ENCODE results near the gene SAP30. TPM values are rescaled to one million over a fixed set of nuclear protein-coding genes. Genes with fewer than 3 reads are reported as not detected.
A peak's percentile ranks its signal among the peaks of the same experiment; 100 is the strongest.

Gene SAP30
- total and polyA plus RNA-seq, 9 of the 15 experiments (the other 6 are each of a cell fraction or from before 2014, with no cell fraction given) = 5.9 to 51.1 (median 32.6) TPM

DNA sequence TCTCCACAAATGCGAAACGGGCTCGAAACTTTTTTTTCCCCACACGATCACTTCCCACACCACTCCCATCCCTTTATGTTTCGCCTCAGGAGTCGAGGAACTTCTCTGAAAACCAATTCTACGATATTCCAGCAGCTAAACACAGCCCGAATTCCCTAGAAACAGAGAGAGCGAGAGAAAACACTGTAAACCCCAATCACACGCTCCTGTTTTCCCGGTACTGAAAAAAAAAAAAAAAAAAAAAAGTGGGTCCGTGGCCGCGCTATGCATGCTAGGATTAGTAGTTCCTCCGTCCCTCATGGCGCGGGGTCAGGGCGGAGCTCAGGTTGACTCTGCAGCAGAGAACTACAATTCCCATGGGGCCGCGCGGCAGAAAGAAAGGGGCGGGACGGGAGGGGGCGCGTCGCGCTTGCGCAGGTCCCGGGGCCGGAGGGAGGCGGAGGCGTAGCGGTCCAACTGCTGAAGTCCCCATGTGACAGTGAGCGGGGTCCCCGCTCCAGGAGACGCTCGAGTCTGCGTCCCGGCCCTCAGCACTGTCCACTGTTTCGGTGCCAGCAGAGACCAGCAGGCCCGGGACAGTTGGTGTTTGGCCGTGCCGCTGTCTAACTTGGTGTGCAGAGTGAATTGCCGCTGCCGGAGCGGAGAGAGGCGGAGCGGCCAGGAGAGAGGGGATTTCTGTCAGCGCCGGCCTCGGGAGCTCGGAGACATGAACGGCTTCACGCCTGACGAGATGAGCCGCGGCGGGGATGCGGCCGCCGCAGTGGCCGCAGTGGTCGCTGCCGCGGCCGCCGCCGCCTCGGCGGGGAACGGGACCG, at the start of gene SAP30 (continued):
- TF ChIP-seq HDAC8 (tag; IDR thresholded peaks at IDR 0.05) (no peak), ZNF512 (tag; IDR thresholded peaks at IDR 0.05) (no peak), XRCC3 (IDR thresholded peaks at IDR 0.05) (no peak), ZNF140 (CRISPR knock-in tag; IDR thresholded peaks at IDR 0.05) (no peak), RBBP5 (IDR thresholded peaks at IDR 0.05; ENCODE audit: borderline replicate concordance, insufficient read depth, low read length, poor library complexity, severe bottlenecking) (peak; percentile 87), SNAPC5 (CRISPR knock-in tag; IDR thresholded peaks at IDR 0.05) (no peak), THAP12 (CRISPR knock-in tag; IDR thresholded peaks at IDR 0.05) (peak; percentile 71; the same call in 1 of the 2 replicates), ZNF175 (CRISPR knock-in tag; IDR thresholded peaks at IDR 0.05; ENCODE audit: low read depth) (no peak), HMG20B (CRISPR knock-in tag; IDR thresholded peaks at IDR 0.05) (no peak), CTCF (IDR thresholded peaks at IDR 0.05 in 2 of 3, conservative IDR thresholded peaks at IDR 0.05 in 1 of 3; ENCODE audit: insufficient read depth in 2 of 3, low read depth in 1 of 3, low read length in 3 of 3) (no peak), HNRNPLL (IDR thresholded peaks at IDR 0.05; ENCODE audit: low read depth, low read length, poor library complexity, severe bottlenecking) (peak; percentile 56), BCOR (IDR thresholded peaks at IDR 0.05) (no peak), ZNF311 (CRISPR knock-in tag; IDR thresholded peaks at IDR 0.05) (no peak), ASH1L (IDR thresholded peaks at IDR 0.05; ENCODE audit: borderline replicate concordance, low read depth, partially characterized antibody) (no peak), PPARD (CRISPR knock-in tag; IDR thresholded peaks at IDR 0.05) (no peak), NELFE (IDR thresholded peaks at IDR 0.05; ENCODE audit: insufficient read depth, insufficient read length) (no peak)
- TF ChIP-seq, protein P1, sequence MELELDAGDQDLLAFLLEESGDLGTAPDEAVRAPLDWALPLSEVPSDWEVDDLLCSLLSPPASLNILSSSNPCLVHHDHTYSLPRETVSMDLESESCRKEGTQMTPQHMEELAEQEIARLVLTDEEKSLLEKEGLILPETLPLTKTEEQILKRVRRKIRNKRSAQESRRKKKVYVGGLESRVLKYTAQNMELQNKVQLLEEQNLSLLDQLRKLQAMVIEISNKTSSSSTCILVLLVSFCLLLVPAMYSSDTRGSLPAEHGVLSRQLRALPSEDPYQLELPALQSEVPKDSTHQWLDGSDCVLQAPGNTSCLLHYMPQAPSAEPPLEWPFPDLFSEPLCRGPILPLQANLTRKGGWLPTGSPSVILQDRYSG (tag; conservative IDR thresholded peaks at IDR 0.05; ENCODE audit: low read depth) = no peak
- TF ChIP-seq, protein P2, sequence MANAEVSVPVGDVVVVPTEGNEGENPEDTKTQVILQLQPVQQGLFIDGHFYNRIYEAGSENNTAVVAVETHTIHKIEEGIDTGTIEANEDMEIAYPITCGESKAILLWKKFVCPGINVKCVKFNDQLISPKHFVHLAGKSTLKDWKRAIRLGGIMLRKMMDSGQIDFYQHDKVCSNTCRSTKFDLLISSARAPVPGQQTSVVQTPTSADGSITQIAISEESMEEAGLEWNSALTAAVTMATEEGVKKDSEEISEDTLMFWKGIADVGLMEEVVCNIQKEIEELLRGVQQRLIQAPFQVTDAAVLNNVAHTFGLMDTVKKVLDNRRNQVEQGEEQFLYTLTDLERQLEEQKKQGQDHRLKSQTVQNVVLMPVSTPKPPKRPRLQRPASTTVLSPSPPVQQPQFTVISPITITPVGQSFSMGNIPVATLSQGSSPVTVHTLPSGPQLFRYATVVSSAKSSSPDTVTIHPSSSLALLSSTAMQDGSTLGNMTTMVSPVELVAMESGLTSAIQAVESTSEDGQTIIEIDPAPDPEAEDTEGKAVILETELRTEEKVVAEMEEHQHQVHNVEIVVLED (CRISPR knock-in tag; IDR thresholded peaks at IDR 0.05) = no peak; the same call in 1 of the 2 replicates
